ENCODE data around the gene EPG5.
A peak's percentile ranks its signal among the peaks of the same experiment; 100 is the strongest.
"Not testable (repeated sequence)": the region's sequence is repeated elsewhere in the genome, so short reads cannot be mapped to it uniquely, and the experiment has no call there.

The EPG5 gene

GRCh38 chr18:45839414-45840395, 127.4 kb downstream of the EPG5 start:
- DNase-seq (ENCODE audit: low spot score) (no peak), FAIRE-seq (no peak)

DNA sequence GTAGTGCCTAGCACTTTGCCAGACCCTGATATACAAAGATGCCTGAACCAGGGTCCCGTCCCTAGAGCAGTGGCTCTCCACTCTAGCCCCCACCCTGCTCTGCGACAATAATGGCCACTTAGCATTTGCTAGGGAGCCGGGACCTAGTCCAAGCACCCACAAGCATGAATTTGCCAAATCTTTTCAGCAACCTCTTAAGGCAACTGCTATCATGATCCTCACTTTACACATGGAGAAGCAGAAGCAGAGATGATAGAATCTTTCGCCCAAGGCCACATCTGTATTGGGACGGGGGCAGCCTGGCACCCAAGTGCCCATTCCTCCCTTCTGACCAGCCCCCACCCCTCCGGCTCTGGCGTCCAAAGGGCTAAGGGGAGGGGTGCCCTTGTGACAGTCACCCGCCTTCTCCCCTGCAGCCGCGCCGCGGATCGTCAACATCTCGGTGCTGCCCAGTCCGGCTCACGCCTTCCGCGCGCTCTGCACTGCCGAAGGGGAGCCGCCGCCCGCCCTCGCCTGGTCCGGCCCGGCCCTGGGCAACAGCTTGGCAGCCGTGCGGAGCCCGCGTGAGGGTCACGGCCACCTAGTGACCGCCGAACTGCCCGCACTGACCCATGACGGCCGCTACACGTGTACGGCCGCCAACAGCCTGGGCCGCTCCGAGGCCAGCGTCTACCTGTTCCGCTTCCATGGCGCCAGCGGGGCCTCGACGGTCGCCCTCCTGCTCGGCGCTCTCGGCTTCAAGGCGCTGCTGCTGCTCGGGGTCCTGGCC, 128.6 kb downstream of the EPG5 start:
- DNase-seq (ENCODE audit: low spot score): no peak
- FAIRE-seq: no peak

GRCh38 chr18:45837283-45838070, 129.7 kb downstream of the EPG5 start:
- no peak for DNase-seq (ENCODE audit: low spot score)
- FAIRE-seq: no peak

GRCh38 chr18:45836242-45837205, 130.6 kb downstream of the EPG5 start:
- FAIRE-seq (no peak), DNase-seq (ENCODE audit: low spot score) (no peak)

DNA sequence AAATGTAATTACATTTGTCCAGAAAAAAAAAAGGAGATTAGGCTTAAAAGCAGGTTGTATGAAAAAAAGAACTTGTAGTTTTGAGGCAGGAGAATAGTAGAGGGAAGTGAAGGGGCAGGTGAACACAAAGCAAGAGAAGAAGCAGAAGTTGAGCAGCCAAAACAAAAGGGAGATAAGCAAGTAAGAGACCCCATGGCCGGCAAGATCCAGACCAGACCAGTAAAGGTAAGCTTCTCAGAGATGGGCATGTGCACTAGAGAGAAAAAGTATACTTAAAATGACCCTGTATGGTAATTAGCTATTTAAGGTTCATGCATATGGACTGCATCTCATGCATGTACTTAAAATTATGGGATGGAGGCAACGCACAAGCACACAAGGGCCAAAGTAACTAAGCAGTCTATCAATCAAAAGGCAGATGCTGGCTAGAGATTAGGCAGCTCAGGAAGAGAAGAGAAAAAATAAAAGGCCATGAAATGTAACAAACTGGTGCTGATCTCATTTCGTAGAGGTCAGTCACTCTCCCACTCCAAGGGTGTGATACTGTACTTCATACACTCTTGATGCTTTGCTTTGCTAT, 132.0 kb downstream of the EPG5 start:
- DNase-seq (ENCODE audit: low spot score) (no peak), FAIRE-seq (no peak)

DNA sequence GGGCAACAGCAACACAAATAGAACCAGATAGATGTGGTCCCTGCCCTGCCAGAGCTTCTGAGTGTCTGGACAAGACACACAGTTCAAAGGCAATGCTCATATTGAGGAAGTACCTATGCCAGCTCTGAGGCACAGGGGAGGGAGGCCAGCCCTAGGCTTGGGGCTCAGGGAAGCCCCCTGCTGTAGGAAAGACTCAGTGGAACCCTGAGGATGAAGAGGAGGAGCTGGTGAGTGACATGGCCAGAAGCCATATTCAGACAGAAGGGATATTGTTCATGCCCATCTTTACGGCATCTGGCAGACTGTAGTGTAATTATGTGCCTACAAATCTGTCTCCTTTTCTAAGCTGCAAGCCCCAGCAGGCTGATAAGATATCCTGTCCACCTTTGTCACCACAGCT, 132.8 kb downstream of the EPG5 start:
- DNase-seq (ENCODE audit: low spot score) (no peak), FAIRE-seq (no peak)

DNA sequence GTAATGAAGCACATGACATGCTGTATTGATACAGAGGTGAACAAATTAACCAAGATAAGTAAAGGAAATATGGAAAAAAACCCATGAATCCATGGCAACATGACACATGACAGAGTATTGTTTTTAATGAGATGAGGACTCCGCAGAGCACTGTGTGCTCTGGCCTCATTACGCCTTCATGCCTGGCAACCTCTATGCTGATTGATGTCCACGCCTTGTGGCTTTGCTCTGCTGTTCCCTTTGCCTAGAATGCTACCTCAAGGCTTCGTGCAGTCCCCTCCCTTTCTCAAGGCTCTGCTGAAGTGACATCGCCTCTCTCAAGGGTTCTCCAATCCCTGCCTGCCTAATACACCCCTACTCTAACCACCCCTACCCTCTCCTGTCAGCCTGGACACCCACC, 133.3 kb downstream of the EPG5 start:
- FAIRE-seq: no peak
- no peak for DNase-seq (ENCODE audit: low spot score)

GRCh38 chr18:45830917-45831316, 136.2 kb downstream of the EPG5 start:
- no peak for DNase-seq (ENCODE audit: low spot score)

DNA sequence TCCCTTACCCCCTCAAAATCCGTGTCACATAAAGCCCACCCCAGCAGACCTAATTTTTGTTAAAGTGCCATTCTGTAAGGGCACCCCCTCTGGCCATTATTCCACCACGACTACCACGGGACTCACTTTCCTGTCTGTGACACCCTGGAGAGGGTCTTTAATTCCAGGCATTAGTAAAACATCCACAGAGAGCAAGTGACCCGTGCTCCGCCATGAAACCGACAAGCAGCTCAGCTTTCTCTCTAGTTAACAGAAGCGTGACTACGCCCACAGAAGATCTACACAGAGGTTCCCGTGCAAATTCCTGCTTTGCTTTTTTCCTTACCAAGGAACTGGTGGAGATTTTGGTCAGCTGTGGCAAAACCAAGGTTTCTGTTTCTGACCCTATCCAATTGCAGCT, 137.3 kb downstream of the EPG5 start:
- no peak for DNase-seq (ENCODE audit: low spot score)
- no peak for FAIRE-seq

More at GRCh38 chr18:45830917-45831316, 136.2 kb downstream of the EPG5 start:
- FAIRE-seq: no peak

- FAIRE-seq (no peak), DNase-seq (ENCODE audit: low spot score) (no peak)
Observed at GRCh38 chr18:45828917-45829811, 138.0 kb downstream of the EPG5 start.

DNA sequence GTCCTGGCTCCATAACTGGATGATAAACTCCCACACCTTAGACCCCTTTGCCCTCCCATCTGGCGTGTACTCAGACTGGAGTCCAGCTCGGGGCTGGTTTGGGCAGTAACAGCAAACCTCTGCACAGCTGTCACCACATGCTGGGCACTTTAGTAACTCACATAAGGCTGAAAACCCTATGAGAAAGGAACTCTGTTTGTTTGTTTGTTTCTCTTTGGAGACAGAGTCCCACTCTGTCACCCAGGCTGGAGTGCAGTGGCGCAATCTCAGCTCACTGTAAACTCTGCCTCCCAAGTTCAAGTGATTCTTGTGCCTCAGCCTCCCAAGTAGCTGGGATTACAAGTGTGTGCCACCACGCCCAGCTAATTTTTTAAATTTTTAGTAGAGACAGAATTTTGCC, 140.4 kb downstream of the EPG5 start:
- not testable (repeated sequence) for DNase-seq (ENCODE audit: low spot score); FAIRE-seq

DNA sequence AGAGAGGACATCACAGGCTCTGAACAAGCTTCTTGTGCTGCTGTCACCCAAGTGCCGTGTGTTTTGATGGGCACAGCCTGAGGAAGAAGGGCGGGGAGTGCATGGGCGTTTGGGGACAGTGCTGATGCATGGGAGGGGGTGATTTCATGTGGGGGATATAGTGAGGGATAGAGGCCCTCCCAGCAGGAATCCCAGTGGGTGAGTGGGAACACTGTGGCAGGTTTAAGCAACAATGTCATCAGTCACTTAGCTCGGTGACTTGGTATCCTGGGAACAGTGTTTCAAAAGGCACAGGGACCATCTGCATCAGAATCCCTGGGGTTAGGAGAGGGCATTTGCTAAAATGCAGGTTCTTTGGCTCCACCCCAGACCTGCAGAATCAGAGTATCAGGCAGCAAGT, 141.0 kb downstream of the EPG5 start:
- FAIRE-seq: no peak
- DNase-seq (ENCODE audit: low spot score): no peak

- DNase-seq (ENCODE audit: low spot score) (peak; percentile 72), FAIRE-seq (peak; percentile 67)
Observed at GRCh38 chr18:45825258-45826044, 141.7 kb downstream of the EPG5 start, which contains the start of gene SIGLEC15. Gene SIGLEC15, plus strand, starts transcription at chr18:45825675. Its CDS starts 54 bp downstream, at chr18:45825729.

DNA sequence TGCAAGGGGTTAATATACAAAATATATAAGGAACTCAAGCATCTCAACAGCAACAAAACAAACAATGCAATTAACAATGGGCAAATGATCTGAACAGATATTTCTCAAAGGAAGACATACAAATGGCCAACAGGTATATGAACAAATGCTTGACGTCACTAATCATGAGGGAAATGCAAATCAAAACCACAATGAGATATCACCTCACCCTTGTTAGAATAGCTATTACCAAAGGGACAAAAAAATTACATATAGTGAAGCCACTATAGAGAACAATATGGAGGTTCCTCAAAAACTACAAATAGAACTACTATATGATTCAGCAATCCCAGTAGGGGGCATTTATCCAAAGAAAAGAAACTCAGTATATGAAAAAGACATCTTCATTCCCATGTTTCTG, 145.4 kb downstream of the EPG5 start:
- FAIRE-seq: no peak
- DNase-seq (ENCODE audit: low spot score): no peak

- FAIRE-seq (no peak), DNase-seq (ENCODE audit: low spot score) (no peak)
Observed at GRCh38 chr18:45821026-45821425, 146.1 kb downstream of the EPG5 start.

GRCh38 chr18:45820106-45820745, 146.9 kb downstream of the EPG5 start:
- FAIRE-seq: no peak
- DNase-seq (ENCODE audit: low spot score): no peak

- not testable (repeated sequence) for DNase-seq (ENCODE audit: low spot score); FAIRE-seq
Observed at GRCh38 chr18:45818765-45819164, 148.4 kb downstream of the EPG5 start.

All from RCC 7860 (cell line).